ENCODE data around the gene F10.

The F10 gene

DNA sequence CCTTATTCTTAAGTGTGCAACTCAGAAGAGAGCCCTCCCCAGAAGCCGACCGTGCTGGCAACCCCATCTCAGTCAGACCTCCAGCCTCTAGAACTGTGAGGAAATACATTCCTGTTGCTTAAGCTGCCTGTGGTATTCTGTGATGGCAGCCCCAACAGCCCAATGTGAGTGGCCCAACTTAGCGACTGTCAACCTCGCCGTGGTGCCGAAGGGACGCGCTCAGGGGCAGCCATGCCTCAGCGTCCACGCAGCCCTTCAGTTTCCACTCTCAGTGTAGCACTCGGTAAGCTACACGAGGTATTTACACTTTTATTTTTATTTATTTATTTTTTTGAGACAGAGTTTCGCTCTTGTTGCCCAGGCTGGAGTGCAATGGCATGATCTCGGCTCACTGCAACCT lies 54.2 kb downstream of the F10 start:
- H3K4me3 ChIP-seq (ENCODE audit: insufficient read depth in 1 of 2, low read depth in 1 of 2, low read length in 2 of 2): no peak overlapping the region
- H4K91ac ChIP-seq (ENCODE audit: low read length): peak overlapping the region; percentile 43
- no peak overlapping the region for H2AFZ ChIP-seq (ENCODE audit: low read depth, low read length)
- H2BK12ac ChIP-seq (ENCODE audit: low read length in 2 of 2): no peak overlapping the region
- H2BK120ac ChIP-seq (ENCODE audit: low read depth, low read length): no peak overlapping the region
- no peak overlapping the region for H4K8ac ChIP-seq (ENCODE audit: low read length)
- no peak overlapping the region for H3K14ac ChIP-seq (ENCODE audit: low read length in 2 of 2)
- H3K9me3 ChIP-seq (ENCODE audit: control insufficient read depth, low read length): no peaks in the 10 kb centered on the region
- no peak overlapping the region for H3K18ac ChIP-seq (ENCODE audit: low read depth in 1 of 2, low read length in 2 of 2)
- peaks cover 50 to 91% of the 10 kb centered on the region in 2 experiments for H3K36me3 ChIP-seq (ENCODE audit: control insufficient read depth in 1 of 2, insufficient read depth in 2 of 2, low read depth in 1 of 2, low read length in 2 of 2)
- H3K27me3 ChIP-seq (ENCODE audit: control insufficient read depth in 1 of 2, insufficient read depth in 1 of 2, low read length in 2 of 2): no peaks in the 10 kb centered on the region
- DNase-seq: no peak
- H3K27ac ChIP-seq (ENCODE audit: low read length, poor library complexity, severe bottlenecking): no peak overlapping the region
- H2AK5ac ChIP-seq (ENCODE audit: low read length, severe bottlenecking): no peak overlapping the region
- H2BK5ac ChIP-seq (ENCODE audit: low read depth, low read length, poor library complexity, severe bottlenecking): no peak overlapping the region
- H3K9ac ChIP-seq (ENCODE audit: low read length): no peak overlapping the region
- WGBS: 98% methylated on average over 10 of the region's 14 CpGs
- peak overlapping the region; percentile 38 for H2BK15ac ChIP-seq (ENCODE audit: low read depth, poor library complexity, severe bottlenecking)
- H3K4me1 ChIP-seq (ENCODE audit: control insufficient read depth, insufficient read depth, low read depth, low read length): peaks cover 16% of the 10 kb centered on the region
- no peak overlapping the region for H3K4me2 ChIP-seq (ENCODE audit: low read length, poor library complexity, severe bottlenecking)
- peak overlapping the region in 1 of 2 experiments; percentile 46 for H3K4ac ChIP-seq (ENCODE audit: low read depth in 1 of 2, low read length in 2 of 2)
- H3K79me1 ChIP-seq (replicated peaks; ENCODE audit: low read length, poor library complexity, severe bottlenecking): peaks cover 13% of the 10 kb centered on the region
- no peak overlapping the region for H3K23ac ChIP-seq (ENCODE audit: low read length in 2 of 2)

DNA sequence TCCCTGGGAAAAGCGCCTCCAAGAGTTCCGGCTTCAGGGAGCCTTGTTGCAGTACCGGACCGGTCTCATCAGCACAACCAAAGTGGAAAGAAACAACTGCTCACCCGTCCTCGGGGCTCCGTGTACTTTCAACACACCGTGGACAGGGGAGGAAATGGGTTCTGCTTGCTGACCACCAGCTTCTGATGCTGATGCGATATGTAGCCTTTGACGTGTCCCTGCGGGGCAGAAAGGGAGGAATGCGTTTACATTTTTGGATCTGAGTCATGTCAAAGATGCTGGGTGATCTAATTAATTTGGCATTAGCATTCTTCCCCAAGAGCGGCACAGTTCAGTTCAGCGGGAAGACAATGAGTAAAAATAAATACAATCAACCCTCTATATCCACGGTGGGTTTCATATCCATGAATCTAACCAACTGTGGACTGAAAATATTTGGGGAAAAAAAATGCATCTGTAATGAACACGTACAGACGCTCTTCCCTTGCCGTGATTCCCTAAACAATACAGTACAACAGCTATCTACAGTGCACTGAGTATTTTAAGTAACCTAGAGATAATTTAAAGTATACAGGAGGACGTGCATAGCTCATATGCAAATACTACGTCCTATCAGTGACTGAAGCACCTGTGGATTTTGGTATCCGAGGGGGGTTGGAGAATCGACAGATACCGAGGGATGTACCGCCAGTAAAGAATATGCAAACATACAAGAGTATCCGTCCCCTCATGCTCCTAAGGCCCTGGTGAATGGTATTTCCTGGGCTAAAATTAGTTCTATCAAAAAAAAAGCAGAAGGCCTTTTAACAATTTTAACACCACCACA lies 55.7 kb downstream of the F10 start:
- no peak overlapping the region for H2BK120ac ChIP-seq (ENCODE audit: low read depth, low read length)
- H2BK12ac ChIP-seq (ENCODE audit: low read length in 2 of 2): peak overlapping the region; percentile 25 to 73
- 11% methylated on average over 16 of the region's 25 CpGs for WGBS
- no peak overlapping the region for H2BK5ac ChIP-seq (ENCODE audit: low read depth, low read length, poor library complexity, severe bottlenecking)
- H3K9me3 ChIP-seq (ENCODE audit: control insufficient read depth, low read length): no peaks in the 10 kb centered on the region
- H3K27me3 ChIP-seq (ENCODE audit: control insufficient read depth in 1 of 2, insufficient read depth in 1 of 2, low read length in 2 of 2): no peaks in the 10 kb centered on the region
- no peak overlapping the region for H3K14ac ChIP-seq (ENCODE audit: low read length in 2 of 2)
- peak; percentile 95 for DNase-seq
- H3K9ac ChIP-seq (ENCODE audit: low read length): no peak overlapping the region
- no peak overlapping the region for H4K8ac ChIP-seq (ENCODE audit: low read length)
- no peak overlapping the region for H3K23ac ChIP-seq (ENCODE audit: low read length in 2 of 2)
- H2AK5ac ChIP-seq (ENCODE audit: low read length, severe bottlenecking): peak overlapping the region; percentile 88
- peak overlapping the region; percentile 19 to 61 for H3K18ac ChIP-seq (ENCODE audit: low read depth in 1 of 2, low read length in 2 of 2)
- H3K4ac ChIP-seq (ENCODE audit: low read depth in 1 of 2, low read length in 2 of 2): no peak overlapping the region
- H4K91ac ChIP-seq (ENCODE audit: low read length): peak overlapping the region; percentile 2
- peaks cover 36 to 90% of the 10 kb centered on the region in 2 experiments for H3K36me3 ChIP-seq (ENCODE audit: control insufficient read depth in 1 of 2, insufficient read depth in 2 of 2, low read depth in 1 of 2, low read length in 2 of 2)
- peaks cover 11% of the 10 kb centered on the region for H3K79me1 ChIP-seq (replicated peaks; ENCODE audit: low read length, poor library complexity, severe bottlenecking)
- H3K4me2 ChIP-seq (ENCODE audit: low read length, poor library complexity, severe bottlenecking): peak overlapping the region; percentile 38
- no peak overlapping the region for H2BK15ac ChIP-seq (ENCODE audit: low read depth, poor library complexity, severe bottlenecking)
- no peak overlapping the region for H3K4me3 ChIP-seq (ENCODE audit: insufficient read depth in 1 of 2, low read depth in 1 of 2, low read length in 2 of 2)
- H3K27ac ChIP-seq (ENCODE audit: low read length, poor library complexity, severe bottlenecking): peak overlapping the region; percentile 77
- no peak overlapping the region for H2AFZ ChIP-seq (ENCODE audit: low read depth, low read length)
- H3K4me1 ChIP-seq (ENCODE audit: control insufficient read depth, insufficient read depth, low read depth, low read length): peaks cover 23% of the 10 kb centered on the region

DNA sequence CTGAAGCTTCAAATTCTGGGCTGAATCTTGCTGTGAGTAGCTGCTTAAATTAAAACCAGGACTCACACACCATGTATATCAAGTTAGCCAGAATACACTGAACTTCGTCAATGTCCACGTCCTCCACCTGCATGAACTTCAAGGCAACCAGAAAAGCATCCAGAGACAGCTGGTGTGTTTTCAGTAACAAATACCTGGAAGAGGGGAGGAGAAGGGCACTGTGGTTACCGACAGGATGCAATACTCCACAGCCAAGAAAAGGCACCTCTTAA lies 56.2 kb downstream of the F10 start:
- peak overlapping the region in 1 of 2 experiments; percentile 74 for H3K18ac ChIP-seq (ENCODE audit: low read depth in 1 of 2, low read length in 2 of 2)
- H3K14ac ChIP-seq (ENCODE audit: low read length in 2 of 2): no peak overlapping the region
- H2BK15ac ChIP-seq (ENCODE audit: low read depth, poor library complexity, severe bottlenecking): no peak overlapping the region
- 54% methylated on average over 3 of the region's 3 CpGs for WGBS
- H3K23ac ChIP-seq (ENCODE audit: low read length in 2 of 2): no peak overlapping the region
- DNase-seq: no peak
- H3K36me3 ChIP-seq (ENCODE audit: control insufficient read depth in 1 of 2, insufficient read depth in 2 of 2, low read depth in 1 of 2, low read length in 2 of 2): peaks cover 36 to 94% of the 10 kb centered on the region in 2 experiments
- peaks cover 25% of the 10 kb centered on the region for H3K4me1 ChIP-seq (ENCODE audit: control insufficient read depth, insufficient read depth, low read depth, low read length)
- H2AFZ ChIP-seq (ENCODE audit: low read depth, low read length): no peak overlapping the region
- peak overlapping the region; percentile 77 for H3K27ac ChIP-seq (ENCODE audit: low read length, poor library complexity, severe bottlenecking)
- peaks cover 11% of the 10 kb centered on the region for H3K79me1 ChIP-seq (replicated peaks; ENCODE audit: low read length, poor library complexity, severe bottlenecking)
- H2BK5ac ChIP-seq (ENCODE audit: low read depth, low read length, poor library complexity, severe bottlenecking): peak overlapping the region; percentile 62
- H3K27me3 ChIP-seq (ENCODE audit: control insufficient read depth in 1 of 2, insufficient read depth in 1 of 2, low read length in 2 of 2): no peaks in the 10 kb centered on the region
- peak overlapping the region; percentile 88 for H2AK5ac ChIP-seq (ENCODE audit: low read length, severe bottlenecking)
- no peak overlapping the region for H2BK120ac ChIP-seq (ENCODE audit: low read depth, low read length)
- H2BK12ac ChIP-seq (ENCODE audit: low read length in 2 of 2): peak overlapping the region; percentile 73 to 97
- H3K4me3 ChIP-seq (ENCODE audit: insufficient read depth in 1 of 2, low read depth in 1 of 2, low read length in 2 of 2): no peak overlapping the region
- H3K4ac ChIP-seq (ENCODE audit: low read depth in 1 of 2, low read length in 2 of 2): peak overlapping the region; percentile 31 to 44
- no peak overlapping the region for H4K91ac ChIP-seq (ENCODE audit: low read length)
- no peak overlapping the region for H4K8ac ChIP-seq (ENCODE audit: low read length)
- no peaks in the 10 kb centered on the region for H3K9me3 ChIP-seq (ENCODE audit: control insufficient read depth, low read length)
- no peak overlapping the region for H3K4me2 ChIP-seq (ENCODE audit: low read length, poor library complexity, severe bottlenecking)
- no peak overlapping the region for H3K9ac ChIP-seq (ENCODE audit: low read length)

DNA sequence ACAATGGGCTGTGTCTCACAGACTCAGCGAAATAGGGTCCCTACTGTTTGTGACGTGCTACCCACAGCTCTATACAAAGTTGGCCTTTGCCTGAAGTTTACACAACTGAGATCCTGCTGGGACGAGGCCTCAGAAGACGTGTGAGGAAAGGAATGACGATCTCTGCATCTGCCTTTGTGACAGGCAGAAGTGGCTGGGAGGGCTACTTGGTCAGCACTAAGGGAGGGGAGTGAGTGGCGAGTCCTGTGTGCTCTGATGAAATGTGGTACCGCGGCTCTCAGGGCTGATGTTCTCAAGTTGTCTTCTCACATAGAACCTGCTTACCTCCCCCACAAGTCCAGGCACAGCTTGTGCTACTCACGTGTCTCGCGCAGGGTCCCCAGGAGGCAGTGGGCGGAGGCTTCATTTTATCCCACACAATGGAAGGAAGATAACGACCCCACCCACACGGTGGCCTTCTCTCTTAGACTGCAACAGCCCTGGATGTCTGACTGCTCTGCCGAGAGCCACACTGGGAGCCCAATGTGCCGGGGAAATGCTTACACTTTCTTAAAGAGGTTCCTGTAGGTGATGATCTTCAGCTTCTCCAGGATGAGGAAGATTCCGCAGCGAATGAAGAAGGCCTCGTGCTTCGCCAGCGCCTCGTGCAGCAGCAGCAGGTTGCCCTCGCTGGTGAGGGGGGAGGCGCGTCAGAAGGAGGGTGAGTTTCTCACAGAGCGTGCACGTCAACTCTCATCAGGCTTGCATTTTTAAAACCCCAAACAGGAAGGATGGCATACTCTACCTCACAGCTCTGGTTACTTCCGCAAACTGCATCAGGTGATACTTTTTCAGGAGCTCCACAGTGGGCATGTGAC lies 57.0 kb downstream of the F10 start:
- H4K8ac ChIP-seq (ENCODE audit: low read length): no peak overlapping the region
- no peak overlapping the region for H2BK5ac ChIP-seq (ENCODE audit: low read depth, low read length, poor library complexity, severe bottlenecking)
- H2AFZ ChIP-seq (ENCODE audit: low read depth, low read length): no peak overlapping the region
- H4K91ac ChIP-seq (ENCODE audit: low read length): peak overlapping the region; percentile 81
- H3K27ac ChIP-seq (ENCODE audit: low read length, poor library complexity, severe bottlenecking): no peak overlapping the region
- no peak overlapping the region for H3K4me3 ChIP-seq (ENCODE audit: insufficient read depth in 1 of 2, low read depth in 1 of 2, low read length in 2 of 2)
- H3K79me1 ChIP-seq (replicated peaks; ENCODE audit: low read length, poor library complexity, severe bottlenecking): peaks cover 10% of the 10 kb centered on the region
- H3K23ac ChIP-seq (ENCODE audit: low read length in 2 of 2): peak overlapping the region in 1 of 2 experiments; percentile 47
- peak; percentile 96 for DNase-seq
- no peak overlapping the region for H3K9ac ChIP-seq (ENCODE audit: low read length)
- peak overlapping the region in 1 of 2 experiments; percentile 22 for H3K4ac ChIP-seq (ENCODE audit: low read depth in 1 of 2, low read length in 2 of 2)
- H3K4me1 ChIP-seq (ENCODE audit: control insufficient read depth, insufficient read depth, low read depth, low read length): peaks cover 27% of the 10 kb centered on the region
- H2BK15ac ChIP-seq (ENCODE audit: low read depth, poor library complexity, severe bottlenecking): peak overlapping the region; percentile 44
- no peak overlapping the region for H2BK120ac ChIP-seq (ENCODE audit: low read depth, low read length)
- no peaks in the 10 kb centered on the region for H3K9me3 ChIP-seq (ENCODE audit: control insufficient read depth, low read length)
- WGBS: 68% methylated on average over 26 of the region's 28 CpGs
- peak overlapping the region in 1 of 2 experiments; percentile 23 for H3K14ac ChIP-seq (ENCODE audit: low read length in 2 of 2)
- H2AK5ac ChIP-seq (ENCODE audit: low read length, severe bottlenecking): peak overlapping the region; percentile 0
- H3K36me3 ChIP-seq (ENCODE audit: control insufficient read depth in 1 of 2, insufficient read depth in 2 of 2, low read depth in 1 of 2, low read length in 2 of 2): peaks cover 32 to 96% of the 10 kb centered on the region in 2 experiments
- H2BK12ac ChIP-seq (ENCODE audit: low read length in 2 of 2): peak overlapping the region; percentile 40 to 80
- H3K18ac ChIP-seq (ENCODE audit: low read depth in 1 of 2, low read length in 2 of 2): peak overlapping the region; percentile 31 to 57
- no peak overlapping the region for H3K4me2 ChIP-seq (ENCODE audit: low read length, poor library complexity, severe bottlenecking)
- no peaks in the 10 kb centered on the region for H3K27me3 ChIP-seq (ENCODE audit: control insufficient read depth in 1 of 2, insufficient read depth in 1 of 2, low read length in 2 of 2)

All from mesenchymal stem cell (in vitro differentiated cells and primary cell).